LNCaP clone FGC (cell line): ENCODE data around the gene TBX1.

Source experiments
- DNase-seq: peaks from one replicate; pipeline ENCODE4 v3.0.0-alpha.2; 2011; ENCODE audit warnings: low read depth
- H3K4me3 ChIP-seq: 2 replicates; pipeline ENCODE4 v1.5.1; 2011; ENCODE audit warnings: mild to moderate bottlenecking, low read depth, low read length, control low read depth
- TF ChIP-seq, protein P1 (sequence below): IDR thresholded peaks from 2 replicates; pipeline ENCODE4 v1.5.1; 2012; ENCODE audit warnings: mild to moderate bottlenecking; ENCODE audit not compliant: control insufficient read depth, insufficient read depth; ENCODE audit errors: extremely low read depth

The TBX1 gene

DNA sequence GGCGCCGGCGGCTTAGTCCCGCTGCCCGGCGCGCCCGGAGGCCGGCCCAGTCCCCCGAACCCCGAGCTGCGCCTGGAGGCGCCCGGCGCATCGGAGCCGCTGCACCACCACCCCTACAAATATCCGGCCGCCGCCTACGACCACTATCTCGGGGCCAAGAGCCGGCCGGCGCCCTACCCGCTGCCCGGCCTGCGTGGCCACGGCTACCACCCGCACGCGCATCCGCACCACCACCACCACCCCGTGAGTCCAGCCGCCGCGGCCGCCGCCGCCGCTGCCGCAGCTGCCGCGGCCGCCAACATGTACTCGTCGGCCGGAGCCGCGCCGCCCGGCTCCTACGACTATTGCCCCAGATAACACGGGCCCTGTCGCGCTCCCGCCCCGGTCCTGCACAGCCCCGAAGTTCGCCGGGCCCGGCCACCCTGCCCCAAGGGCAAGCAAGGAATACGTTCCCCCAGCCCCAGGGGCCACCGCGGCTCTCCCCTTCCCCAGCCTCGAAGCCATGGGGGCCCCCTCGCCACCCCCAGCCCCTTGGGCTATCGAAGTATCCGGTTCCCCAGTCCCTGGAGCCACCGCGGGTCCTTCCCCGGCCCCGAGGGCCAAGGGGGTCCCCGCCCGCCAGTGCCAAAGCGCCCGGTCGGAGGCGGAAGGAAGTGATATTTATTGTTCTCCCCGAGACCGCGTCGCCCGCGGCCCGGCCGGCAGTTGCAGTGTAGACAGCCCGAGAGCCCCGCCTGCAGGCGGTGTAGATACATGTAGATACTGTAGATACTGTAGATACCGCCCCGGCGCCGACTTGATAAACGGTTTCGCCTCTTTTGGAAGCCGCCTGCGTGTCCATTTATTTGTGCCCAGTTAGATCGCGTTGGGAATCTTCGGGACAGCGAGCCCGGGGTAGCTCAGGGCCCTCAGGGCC lies 6.2 kb downstream of the TBX1 start:
- no peak overlapping the region for H3K4me3 ChIP-seq
- no peak for DNase-seq
- TF ChIP-seq, protein P1, sequence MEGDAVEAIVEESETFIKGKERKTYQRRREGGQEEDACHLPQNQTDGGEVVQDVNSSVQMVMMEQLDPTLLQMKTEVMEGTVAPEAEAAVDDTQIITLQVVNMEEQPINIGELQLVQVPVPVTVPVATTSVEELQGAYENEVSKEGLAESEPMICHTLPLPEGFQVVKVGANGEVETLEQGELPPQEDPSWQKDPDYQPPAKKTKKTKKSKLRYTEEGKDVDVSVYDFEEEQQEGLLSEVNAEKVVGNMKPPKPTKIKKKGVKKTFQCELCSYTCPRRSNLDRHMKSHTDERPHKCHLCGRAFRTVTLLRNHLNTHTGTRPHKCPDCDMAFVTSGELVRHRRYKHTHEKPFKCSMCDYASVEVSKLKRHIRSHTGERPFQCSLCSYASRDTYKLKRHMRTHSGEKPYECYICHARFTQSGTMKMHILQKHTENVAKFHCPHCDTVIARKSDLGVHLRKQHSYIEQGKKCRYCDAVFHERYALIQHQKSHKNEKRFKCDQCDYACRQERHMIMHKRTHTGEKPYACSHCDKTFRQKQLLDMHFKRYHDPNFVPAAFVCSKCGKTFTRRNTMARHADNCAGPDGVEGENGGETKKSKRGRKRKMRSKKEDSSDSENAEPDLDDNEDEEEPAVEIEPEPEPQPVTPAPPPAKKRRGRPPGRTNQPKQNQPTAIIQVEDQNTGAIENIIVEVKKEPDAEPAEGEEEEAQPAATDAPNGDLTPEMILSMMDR = no peak

DNA sequence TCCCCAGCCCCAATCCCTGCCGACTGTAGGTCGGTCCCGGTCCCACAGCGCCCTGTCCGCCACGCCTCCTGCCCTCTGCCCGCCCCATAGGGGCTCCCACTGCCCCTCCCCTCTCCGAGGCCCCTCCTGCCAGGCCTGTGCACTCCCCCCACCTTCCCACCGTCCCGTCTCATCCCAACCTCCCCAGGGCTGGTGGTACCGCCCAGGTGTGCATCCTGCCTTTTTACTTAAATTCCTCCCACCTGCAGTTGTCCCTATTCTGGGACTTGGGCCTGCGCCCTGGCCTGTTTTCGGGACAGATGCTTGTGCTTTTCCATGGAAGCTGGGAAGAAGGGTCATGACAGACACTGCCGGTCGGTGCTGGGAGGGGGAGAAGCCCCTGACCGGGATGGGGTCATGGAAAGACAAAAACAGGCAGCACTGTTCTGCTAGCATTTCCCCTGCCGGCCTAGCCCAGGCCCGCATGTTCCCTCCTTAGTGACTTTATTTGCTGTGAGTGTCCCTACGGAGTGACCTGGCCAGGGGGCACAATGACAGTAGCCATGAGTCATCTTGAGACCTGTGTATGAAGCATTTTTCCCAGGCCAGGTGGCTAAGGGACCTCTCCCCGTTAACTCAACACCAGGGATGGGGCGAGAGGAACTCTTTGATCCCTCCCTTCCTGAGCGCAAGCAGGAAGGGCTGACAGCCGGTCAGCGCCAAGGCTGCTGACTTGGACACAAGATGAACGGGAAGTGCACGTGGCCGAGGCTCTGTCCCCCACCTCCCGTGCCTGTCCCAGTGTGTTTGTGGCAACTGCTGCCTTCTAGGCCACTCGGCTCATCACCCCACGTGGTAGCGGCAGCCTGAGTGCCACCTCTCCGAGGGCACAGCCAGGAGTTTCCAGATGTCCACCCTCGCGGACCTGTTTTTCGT lies 7.1 kb downstream of the TBX1 start:
- TF ChIP-seq, protein P1 = no peak
- H3K4me3 ChIP-seq = no peak overlapping the region
- DNase-seq = no peak

DNA sequence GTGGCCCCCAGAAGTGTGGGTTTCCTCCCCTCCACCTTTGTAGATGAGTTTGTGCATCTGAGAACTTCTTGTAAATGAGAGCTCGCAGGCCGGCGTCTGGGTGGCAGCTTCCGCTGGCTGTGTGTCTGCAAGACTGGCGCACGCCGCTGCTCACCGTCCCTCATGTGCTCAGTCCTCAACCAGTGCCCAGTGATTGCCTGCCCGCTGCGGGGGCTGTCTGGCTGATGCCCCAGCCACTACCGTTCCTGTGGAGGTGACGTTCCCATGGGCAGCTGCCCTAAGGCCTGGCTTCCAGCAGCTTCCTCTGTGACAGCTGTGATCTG lies 8.8 kb downstream of the TBX1 start:
- no peak for DNase-seq

DNA sequence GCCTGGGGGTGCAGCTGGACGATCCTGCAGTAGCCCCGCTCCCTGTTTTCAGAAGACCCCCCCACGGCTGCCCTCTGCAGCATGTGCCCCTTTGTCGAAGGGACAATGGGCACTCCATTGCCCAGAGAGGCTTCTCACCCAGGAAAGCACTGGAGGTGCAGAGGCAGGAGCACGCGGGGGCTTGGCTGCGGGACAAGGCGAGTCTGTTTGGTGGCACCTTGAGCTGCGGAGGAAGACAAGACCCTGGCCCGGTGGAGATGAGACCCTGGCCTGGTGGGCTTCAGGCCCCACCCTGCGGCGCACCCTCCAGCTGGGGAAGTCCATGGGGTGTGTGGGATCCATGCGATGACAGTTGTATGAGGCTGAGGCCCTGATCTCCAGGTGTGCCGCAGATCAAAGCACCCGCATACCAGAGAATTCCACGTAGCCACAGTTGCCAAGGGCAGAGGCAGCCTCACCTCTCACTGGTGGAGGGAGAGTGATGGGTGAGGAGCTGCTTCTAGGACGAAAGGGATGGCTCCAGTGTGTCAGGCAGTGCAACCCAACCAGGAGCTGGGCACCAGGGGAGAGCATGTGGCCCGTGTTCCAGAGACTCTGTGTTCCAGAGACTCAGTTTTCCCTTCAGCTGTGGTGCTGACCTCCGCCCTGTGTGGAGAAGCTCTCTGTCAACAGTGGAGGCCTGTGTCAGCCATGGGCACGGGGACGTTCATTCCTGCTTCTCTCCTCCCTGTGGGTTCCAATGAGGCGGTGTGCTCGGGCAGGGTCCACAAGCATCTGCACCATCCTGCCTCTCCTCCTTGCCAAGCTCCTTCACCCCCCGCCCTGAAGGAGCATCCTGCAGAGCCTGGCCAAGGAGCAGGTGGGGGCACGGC lies 10.0 kb downstream of the TBX1 start:
- no peak overlapping the region for H3K4me3 ChIP-seq
- DNase-seq = no peak
- TF ChIP-seq, protein P1 = no peak

More for the DNA sequence above, 8.8 kb downstream of the TBX1 start:
- TF ChIP-seq, protein P1 = no peak
- H3K4me3 ChIP-seq = no peak overlapping the region

DNA sequence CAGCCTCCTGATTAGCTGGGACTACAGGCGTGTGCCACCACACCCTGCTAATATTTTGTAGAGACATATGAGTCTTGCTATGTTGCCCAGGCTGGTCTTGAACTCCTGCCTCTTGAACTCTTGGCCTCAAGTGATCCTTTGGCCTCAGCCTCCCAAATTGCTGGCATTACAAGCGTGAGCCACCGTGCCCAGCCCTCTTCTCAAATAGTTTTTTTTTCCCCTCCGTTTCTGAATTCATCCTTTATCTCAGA lies 11.8 kb downstream of the TBX1 start:
- TF ChIP-seq, protein P1 = no peak
- H3K4me3 ChIP-seq = no peak overlapping the region
- no peak for DNase-seq

DNA sequence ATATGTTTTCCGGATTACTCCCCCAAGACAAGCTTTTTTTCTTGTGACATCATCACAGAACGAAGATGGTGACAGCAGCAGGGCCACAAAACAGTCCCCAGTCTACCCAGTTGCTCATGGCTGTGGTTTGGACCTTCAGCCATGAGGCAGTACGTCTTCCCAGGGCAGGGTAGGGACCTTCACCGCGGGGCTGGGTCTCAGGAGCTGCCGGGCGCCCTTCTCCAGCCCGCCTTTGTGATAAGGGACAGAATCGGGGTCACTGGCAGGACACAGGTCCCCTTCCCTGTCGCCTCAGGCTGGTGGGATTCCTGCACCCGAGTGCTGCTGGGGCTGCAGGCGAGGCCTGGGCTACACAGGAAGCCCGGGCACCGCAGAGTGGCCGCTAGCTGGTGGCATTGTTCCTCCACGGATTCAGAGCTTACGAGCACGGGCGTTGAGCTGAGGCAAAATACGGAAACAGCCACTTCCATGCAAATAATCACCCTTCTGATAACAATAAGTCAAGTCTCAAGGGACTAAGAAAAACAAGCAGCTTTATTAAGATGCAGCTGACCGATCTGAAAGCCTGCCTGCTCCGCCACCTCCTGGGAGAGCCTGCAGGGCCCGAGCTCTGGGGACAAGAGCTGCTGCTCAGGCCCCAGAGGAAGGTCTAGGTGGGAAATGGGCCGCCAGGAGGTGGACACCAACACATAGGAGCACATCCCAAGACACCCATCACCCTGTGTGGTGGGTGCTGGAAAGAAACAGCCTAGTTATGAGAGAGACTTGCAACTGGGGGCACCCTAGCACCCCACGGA lies 12.3 kb downstream of the TBX1 start:
- H3K4me3 ChIP-seq = no peak overlapping the region
- no peak for DNase-seq

More for the DNA sequence above, 12.3 kb downstream of the TBX1 start:
- TF ChIP-seq, protein P1 = no peak
